K562 (cell line): ENCODE measurements around the gene ADAM22. TPM values are rescaled to one million over a fixed set of nuclear protein-coding genes. Genes with fewer than 3 reads are reported as not detected.

Experiments used
- CCAR2 ChIP-seq: fragments of 200-400 bp; formaldehyde crosslinking; IDR thresholded peaks from 2 replicates; pipeline ENCODE4 v1.6.1; 2017; ENCODE audit warnings: mild to moderate bottlenecking, low read depth, low read length
- CHAMP1 ChIP-seq: fragments of 450-650 bp; IDR thresholded peaks from 2 replicates; pipeline ENCODE4 v1.6.1; 2016; ENCODE audit warnings: mild to moderate bottlenecking
- CREB1 ChIP-seq, 2 experiments: sonication (generic) in 1 of 2; formaldehyde crosslinking in 1 of 2; IDR thresholded peaks; 2 replicates each; pipeline versions ENCODE4 v1.6.1 to v1.8.0; 2012 to 2022; ENCODE audit warnings: inconsistent platforms in 1 of 2, mild to moderate bottlenecking in 1 of 2, missing genetic modification reagents in 1 of 2, moderate library complexity in 1 of 2
- FOSL1 ChIP-seq: fragments of 200-800 bp; sonication (Bioruptor generic); conservative IDR thresholded peaks from 2 replicates; pipeline ENCODE4 v1.6.1; 2016; ENCODE audit warnings: missing genetic modification characterization, missing compliant biosample characterization
- FOXA3 ChIP-seq, 2 experiments: fragments of 450-650 bp in 1 of 2; sonication (generic) in 1 of 2; formaldehyde crosslinking; IDR thresholded peaks in 1 of 2; conservative IDR thresholded peaks in 1 of 2; 2 replicates each; pipeline versions ENCODE4 v1.4.0 to v1.8.0; 2020 to 2022; ENCODE audit warnings: mild to moderate bottlenecking in 2 of 2, missing genetic modification reagents in 1 of 2
- ILK ChIP-seq: fragments of 450-650 bp; IDR thresholded peaks from 2 replicates; pipeline ENCODE4 v1.6.1; 2016; ENCODE audit warnings: missing genetic modification characterization, low read depth, mild to moderate bottlenecking, missing compliant biosample characterization, moderate library complexity, borderline replicate concordance
- IRF2 ChIP-seq: sonication (generic); formaldehyde crosslinking; IDR thresholded peaks from 2 replicates; pipeline ENCODE4 v1.8.1; 2022; ENCODE audit warnings: mild to moderate bottlenecking, missing genetic modification reagents
- MCM2 ChIP-seq: fragments of 450-650 bp; IDR thresholded peaks from 2 replicates; pipeline ENCODE4 v1.6.1; 2017; ENCODE audit warnings: low read depth, mild to moderate bottlenecking
- MCM7 ChIP-seq, 2 experiments: fragments of 450-650 bp; IDR thresholded peaks; 2 replicates each; pipeline ENCODE4 v1.6.1; 2016 to 2018
- NCOA4 ChIP-seq: fragments of 450-650 bp; IDR thresholded peaks from 2 replicates; pipeline ENCODE4 v1.6.1; 2018; ENCODE audit warnings: mild to moderate bottlenecking; ENCODE audit not compliant: partially characterized antibody
- PML ChIP-seq: IDR thresholded peaks from 2 replicates; pipeline ENCODE4 v1.6.1; 2012; ENCODE audit warnings: low read length, inconsistent platforms
- POLR3A ChIP-seq: IDR thresholded peaks from 2 replicates; pipeline ENCODE4 v1.6.1; 2011; ENCODE audit warnings: borderline replicate concordance, mild to moderate bottlenecking, moderate library complexity; ENCODE audit not compliant: insufficient read length, insufficient read depth; ENCODE audit errors: extremely low read depth
- RBM25 ChIP-seq: fragments of 200-400 bp; formaldehyde crosslinking; IDR thresholded peaks from 2 replicates; pipeline ENCODE4 v1.6.1; 2018; ENCODE audit warnings: low read length, low read depth, moderate library complexity; ENCODE audit not compliant: severe bottlenecking
- RCOR1 ChIP-seq, 2 experiments: IDR thresholded peaks; 2 replicates each; pipeline ENCODE4 v1.6.1; 2012; ENCODE audit warnings: low read depth in 2 of 2, low read length in 2 of 2, borderline replicate concordance in 1 of 2, improper control_type of control experiment in 1 of 2
- SMAD1 ChIP-seq: fragments of 150-350 bp; IDR thresholded peaks from 2 replicates; pipeline ENCODE4 v1.6.1; 2014; ENCODE audit warnings: low read length, low read depth; ENCODE audit not compliant: partially characterized antibody
- SMARCA4 ChIP-seq: fragments of 450-650 bp; IDR thresholded peaks from 2 replicates; pipeline ENCODE4 v1.6.1; 2016
- SRSF1 ChIP-seq: fragments of 200-400 bp; formaldehyde crosslinking; IDR thresholded peaks from 2 replicates; pipeline ENCODE4 v1.6.1; 2017; ENCODE audit warnings: mild to moderate bottlenecking, low read depth, low read length, moderate library complexity
- THRAP3 ChIP-seq: fragments of 450-650 bp; IDR thresholded peaks from 2 replicates; pipeline ENCODE4 v1.6.1; 2016; ENCODE audit warnings: mild to moderate bottlenecking, inconsistent platforms, borderline replicate concordance
- UBTF ChIP-seq, 2 experiments: IDR thresholded peaks; 2 replicates each; pipeline ENCODE4 v1.6.1; 2012; ENCODE audit warnings: improper control_type of control experiment in 2 of 2, low read depth in 2 of 2, low read length in 2 of 2, borderline replicate concordance in 1 of 2
- ZNF224 ChIP-seq: sonication (generic); formaldehyde crosslinking; IDR thresholded peaks from 2 replicates; pipeline ENCODE4 v1.8.0; 2022; ENCODE audit warnings: mild to moderate bottlenecking, missing genetic modification reagents
- polyA plus RNA-seq, 8 experiments: library from polyadenylated mRNA; depleted of rRNA in 4 of 8; stranded (reverse) in 5 of 8; unstranded in 3 of 8; fragments of >200 nt; fragmentation: Nextera tagmentation in 2 of 8; fragmentation: Illumina TruSeq in 1 of 8; extraction: Ambion mirVana in 2 of 8; extraction: Trizol in 1 of 8; gene quantifications; 2 replicates each; pipeline versions ENCODE4 v1.2.1 to v1.2.3, GENCODE V29; 2011 to 2014; ENCODE audit warnings: inconsistent platforms in 1 of 8, missing spikeins in 1 of 8
- total RNA-seq, 7 experiments: library from RNA; depleted of rRNA in 6 of 7; stranded (reverse); fragments of >200 nt in 6 of 7; fragmentation: Illumina TruSeq in 2 of 7; extraction: Trizol in 2 of 7; gene quantifications; 2 replicates each; pipeline versions ENCODE4 v1.2.1 to v1.2.3, GENCODE V29; 2011 to 2021; ENCODE audit warnings: low replicate concordance in 1 of 7

ADAM22 gene
- total and polyA plus RNA-seq, 9 of the 15 experiments (the other 6 are each of a cell fraction or from before 2014, with no cell fraction given), result 0.01 to 0.58 (median 0.18) TPM

- peak in 1 of 2 experiments; percentile 41; a peak in 2 of 4 replicates for TF ChIP-seq RCOR1 (IDR thresholded peaks at IDR 0.05; ENCODE audit: borderline replicate concordance in 1 of 2, low read depth in 2 of 2, low read length in 2 of 2)
- no peak; the same call in 1 of the 2 replicates for TF ChIP-seq CREB1 (IDR thresholded peaks at IDR 0.05)
- TF ChIP-seq CREB1 (CRISPR knock-in tag; IDR thresholded peaks at IDR 0.05), result peak; percentile 61; the same call in 1 of the 2 replicates
- TF ChIP-seq CHAMP1, result no peak
- no peak for TF ChIP-seq IRF2
- TF ChIP-seq SMARCA4, result peak; percentile 42; the same call in 1 of the 2 replicates
- peak; percentile 28 for TF ChIP-seq SMAD1
- 0 out of 2 replicates have a peak, but pooled peaks have one; percentile 29 for TF ChIP-seq ZNF224 (CRISPR knock-in tag)
- no peak for TF ChIP-seq MCM7 (IDR thresholded peaks at IDR 0.05)
- no peak for TF ChIP-seq NCOA4
- no peak for TF ChIP-seq THRAP3
- no peak for TF ChIP-seq SRSF1
- TF ChIP-seq RBM25, result peak; percentile 27
- no peak for TF ChIP-seq FOXA3 (CRISPR knock-in tag; conservative IDR thresholded peaks at IDR 0.05 in 1 of 2, IDR thresholded peaks at IDR 0.05 in 1 of 2)
- TF ChIP-seq ILK (tag), result no peak
- no peak for TF ChIP-seq PML
- TF ChIP-seq MCM2, result no peak
- no peak for TF ChIP-seq FOSL1 (tag)
- TF ChIP-seq POLR3A, result no peak
- peak in 1 of 2 experiments; percentile 70; a peak in 1 of 4 replicates for TF ChIP-seq UBTF (IDR thresholded peaks at IDR 0.05; ENCODE audit: borderline replicate concordance in 1 of 2, low read depth in 2 of 2, low read length in 2 of 2)
- TF ChIP-seq CCAR2, result no peak
Measured at GRCh38 chr7:88219781-88220747, 286.0 kb downstream of the ADAM22 start, which contains the start of gene SRI (continued).
